SHP77 (cell line): ENCODE data around the gene ZNF317.
"Not testable (repeated sequence)": the region's sequence is repeated elsewhere in the genome, so short reads cannot be mapped to it uniquely, and the experiment has no call there.

Experiments used
- DNase-seq, 2 experiments: peaks; one replicate each; lab custom pipeline; 2025; lab: John Stamatoyannopoulos, UW

ZNF317 gene

DNA sequence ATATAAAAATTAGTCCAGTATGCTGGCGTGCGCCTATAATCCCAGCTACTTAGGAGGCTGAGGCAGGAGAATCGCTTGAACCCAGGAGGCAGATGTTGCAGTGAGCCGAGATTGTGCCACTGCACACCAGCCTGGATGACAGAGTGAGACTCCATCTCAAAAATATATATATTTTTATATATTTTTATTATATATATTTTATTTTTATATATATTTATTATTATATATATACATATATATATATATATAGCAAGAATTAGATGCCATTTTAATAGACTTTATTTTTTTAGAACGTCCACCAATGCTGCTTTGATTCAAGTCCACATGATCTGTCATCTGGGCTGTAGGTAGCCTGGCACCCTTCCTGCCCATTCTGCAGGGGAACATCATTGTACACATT is 35.1 kb downstream of the ZNF317 start:
- DNase-seq: no peak

DNA sequence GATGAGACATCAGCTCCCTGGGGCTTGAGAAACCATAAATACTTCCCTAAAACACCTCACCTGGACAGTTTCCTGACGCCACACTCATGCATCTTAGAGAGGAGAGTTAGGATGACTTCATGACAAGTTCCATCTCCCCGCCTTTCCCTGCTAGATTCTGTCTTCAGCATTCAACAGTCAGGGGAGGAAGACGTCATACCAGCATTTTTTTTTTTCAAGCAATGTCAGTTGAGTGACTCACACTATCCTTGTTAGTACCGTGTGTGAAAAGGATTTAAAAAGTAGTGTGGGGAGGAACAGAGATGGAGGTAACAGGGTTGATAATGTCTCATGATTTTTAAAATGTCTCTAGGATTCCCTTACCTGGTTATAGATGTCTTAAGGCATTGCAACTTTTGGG is 38.7 kb downstream of the ZNF317 start, which contains the start of gene OR7D2:
Gene OR7D2, plus strand, starts transcription at position 79 of the 400 bp plus-strand sequence. CDS start 6,803 bp downstream, outside the sequence.
- DNase-seq: no peak

DNA sequence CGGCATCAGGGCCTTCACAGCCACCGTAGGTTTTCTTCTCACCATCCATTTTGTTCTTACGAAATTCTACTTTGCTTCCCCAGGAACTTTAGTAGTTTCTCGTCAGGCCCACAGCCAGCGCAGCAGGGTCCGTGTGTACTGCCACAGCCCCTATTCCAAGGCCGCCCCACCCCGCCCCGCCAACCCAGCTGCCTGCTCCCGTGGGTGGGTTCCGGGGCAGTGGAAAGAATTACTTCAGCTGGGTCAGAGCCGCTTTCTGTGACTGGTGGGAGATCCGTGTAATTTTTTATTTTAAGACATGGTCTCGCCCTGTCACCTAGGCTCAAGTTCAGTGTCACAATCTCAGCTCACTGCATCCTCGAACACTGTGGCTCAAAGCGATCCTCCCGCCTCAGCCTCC is 42.8 kb downstream of the ZNF317 start:
- DNase-seq: no peak

DNA sequence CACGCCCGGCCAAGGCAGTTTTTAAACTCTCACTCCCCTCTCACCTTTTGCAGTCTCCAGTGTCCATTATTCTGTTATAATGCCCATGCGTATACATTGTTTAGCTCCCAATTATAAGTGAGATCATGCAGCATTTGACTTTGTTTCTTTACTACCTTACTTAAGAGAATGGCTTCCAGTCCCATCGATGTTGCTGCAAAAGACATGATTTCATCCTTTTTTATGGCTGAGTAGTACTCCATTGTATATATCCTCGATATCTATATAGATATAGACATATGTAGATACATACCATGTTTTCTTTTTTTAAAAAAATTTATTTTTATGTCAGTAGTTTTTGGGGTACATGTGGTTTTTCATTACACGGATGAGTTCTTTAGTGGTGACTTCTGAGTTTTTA is 47.0 kb downstream of the ZNF317 start:
- DNase-seq: no peak

DNA sequence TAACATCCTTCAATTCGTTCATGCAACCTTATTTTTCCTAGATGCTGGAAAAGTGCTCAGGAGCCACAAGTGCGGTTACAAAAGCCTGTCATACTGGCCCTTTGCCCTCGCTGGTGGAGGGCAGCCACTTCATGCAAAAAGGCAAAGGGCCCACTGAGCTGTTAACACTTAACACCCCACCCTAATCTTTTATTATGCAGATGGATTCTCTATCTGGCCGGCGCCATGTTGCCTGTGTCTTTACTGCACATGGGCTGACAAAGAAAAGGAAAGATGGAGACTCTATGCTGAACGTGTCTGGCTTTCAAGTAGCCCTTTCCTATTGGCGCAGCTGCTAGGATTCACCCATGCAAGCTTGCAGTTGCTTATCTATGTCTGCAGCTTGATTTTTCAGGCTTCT is 49.3 kb downstream of the ZNF317 start:
- DNase-seq: no peak

DNA sequence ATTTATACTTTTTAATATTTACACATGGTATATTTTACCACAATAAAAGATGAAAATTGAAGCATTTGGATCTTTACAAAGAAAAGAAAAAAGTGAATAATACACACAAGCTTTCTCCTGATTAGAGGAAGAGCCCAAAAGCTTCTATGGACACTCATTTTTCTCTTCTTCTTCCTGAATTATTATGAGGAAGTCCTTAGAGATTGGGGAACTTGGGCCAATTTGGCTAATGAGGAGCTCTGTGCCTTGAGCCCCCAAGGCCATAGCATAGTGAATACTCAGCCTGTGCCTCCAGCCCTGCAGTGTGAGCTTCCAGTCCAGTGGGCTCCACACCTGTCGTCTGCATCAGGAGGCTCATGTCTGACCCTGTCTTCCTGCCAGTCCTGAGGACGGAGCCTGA is 57.8 kb downstream of the ZNF317 start:
- DNase-seq: not testable (repeated sequence)

DNA sequence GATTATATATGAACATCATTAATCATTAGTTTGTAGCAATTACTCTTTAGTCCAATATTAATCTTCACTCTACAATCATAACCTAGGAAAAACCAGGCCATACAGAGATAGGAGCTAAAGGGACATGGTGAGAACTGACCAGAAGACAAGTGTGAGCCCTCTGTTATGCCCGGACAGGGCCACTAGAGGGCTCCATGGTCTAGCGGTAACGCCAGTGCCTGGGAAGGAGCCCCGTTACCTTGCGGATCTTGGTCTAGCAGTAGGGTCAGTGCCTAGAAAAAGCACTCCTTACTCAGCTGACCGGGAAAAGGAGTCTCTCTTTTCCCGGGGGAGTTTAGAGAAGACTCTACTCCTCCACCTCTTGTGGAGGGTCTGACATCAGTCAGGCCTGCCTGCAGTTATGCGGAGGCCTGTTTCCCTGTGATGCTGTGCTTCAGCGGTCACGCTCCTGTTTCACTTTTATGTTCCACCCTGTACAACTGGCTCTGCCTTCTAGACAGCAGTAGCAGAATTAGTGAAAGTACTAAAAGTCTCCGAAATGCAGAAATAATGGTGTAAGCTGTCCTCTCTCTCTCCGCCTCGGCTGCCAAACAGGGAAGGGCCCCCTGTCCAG is 65.4 kb downstream of the ZNF317 start:
- peak; percentile 41 to 62 for DNase-seq
